Kasumi-1 (cell line): ENCODE data around the gene SERPINB12.

Source experiments
- DNase-seq, 2 experiments: peaks; one replicate each; lab custom pipeline; 2025; lab: John Stamatoyannopoulos, UW

Gene SERPINB12

GRCh38 chr18:63551769-63552168 lies 9.6 kb downstream of the SERPINB12 start:
- no peak for DNase-seq

GRCh38 chr18:63552581-63552980 lies 10.4 kb downstream of the SERPINB12 start:
- DNase-seq, result no peak

- peak; percentile 77 to 78 for DNase-seq
Measured at GRCh38 chr18:63553081-63553480, 10.9 kb downstream of the SERPINB12 start.

- no peak for DNase-seq
Measured at GRCh38 chr18:63559567-63560491, 17.7 kb downstream of the SERPINB12 start.

- no peak for DNase-seq
Measured at GRCh38 chr18:63562284-63562683, 20.1 kb downstream of the SERPINB12 start.

GRCh38 chr18:63564021-63564420 lies 21.9 kb downstream of the SERPINB12 start:
- no peak for DNase-seq

GRCh38 chr18:63564561-63564960 lies 22.4 kb downstream of the SERPINB12 start:
- no peak for DNase-seq

GRCh38 chr18:63567276-63567675 lies 25.1 kb downstream of the SERPINB12 start:
- DNase-seq, result no peak

GRCh38 chr18:63567825-63568224 lies 25.7 kb downstream of the SERPINB12 start:
- no peak for DNase-seq

GRCh38 chr18:63570721-63571120 lies 28.6 kb downstream of the SERPINB12 start:
- no peak for DNase-seq

- no peak for DNase-seq
Measured at GRCh38 chr18:63575681-63576080, 33.5 kb downstream of the SERPINB12 start.

- DNase-seq, result peak; percentile 51 to 55
Measured at GRCh38 chr18:63578357-63578958, 36.3 kb downstream of the SERPINB12 start.

- DNase-seq, result no peak
Measured at GRCh38 chr18:63579616-63580015, 37.4 kb downstream of the SERPINB12 start.

GRCh38 chr18:63585988-63586387 lies 43.8 kb downstream of the SERPINB12 start:
- DNase-seq, result peak; percentile 6 to 11

GRCh38 chr18:63586431-63586830 lies 44.3 kb downstream of the SERPINB12 start:
- no peak for DNase-seq

- no peak for DNase-seq
Measured at GRCh38 chr18:63586966-63587365, 44.8 kb downstream of the SERPINB12 start, which contains the start of gene SERPINB13. Gene SERPINB13, plus strand, starts transcription at chr18:63587343. Its CDS starts 1,325 bp downstream, at chr18:63588668.

- no peak for DNase-seq
Measured at GRCh38 chr18:63588909-63589308, 46.7 kb downstream of the SERPINB12 start.

- peak; percentile 46 to 63 for DNase-seq
Measured at GRCh38 chr18:63590373-63590772, 48.2 kb downstream of the SERPINB12 start.

- no peak for DNase-seq
Measured at GRCh38 chr18:63590966-63591695, 49.0 kb downstream of the SERPINB12 start.

- no peak for DNase-seq
Measured at GRCh38 chr18:63591725-63592124, 49.6 kb downstream of the SERPINB12 start.

- no peak for DNase-seq
Measured at GRCh38 chr18:63592471-63592870, 50.3 kb downstream of the SERPINB12 start.

GRCh38 chr18:63596964-63597363 lies 54.8 kb downstream of the SERPINB12 start:
- DNase-seq, result no peak
